T47D (cell line): ENCODE results near the gene CDK4.

Experiments used
- DNase-seq, 2 experiments: peaks; one replicate each; pipeline versions ENCODE4 v3.0.0 to v3.0.0-alpha.2; 2011 to 2012; ENCODE audit warnings: low read depth in 1 of 2, low spot score in 1 of 2
- JUND ChIP-seq: IDR thresholded peaks from 2 replicates; pipeline ENCODE4 v1.6.1; 2012; ENCODE audit warnings: low read depth
- in situ Hi-C: cut with HindIII; loops from 2 replicates; pipeline ENCODE4 v1.10.0; 2016; ENCODE audit warnings: low sequenced_read_pairs, low pct_unique_long_range_greater_than_20kb

Gene CDK4

GRCh38 chr12:57738661-57739237 is 13.4 kb downstream of the CDK4 start, which contains the start of gene AGAP2:
TSS of gene AGAP2 (minus strand) at chr12:57738742. CDS start at chr12:57738246, 496 bp downstream.
- in situ Hi-C loops: no loop called here
- peak in 1 of 2 experiments; percentile 42 for DNase-seq
- no peak for TF ChIP-seq JUND

- TF ChIP-seq JUND: no peak
- in situ Hi-C loops: no loop called here
- DNase-seq: peak in 1 of 2 experiments; percentile 61
Observed at GRCh38 chr12:57737467-57738460, 14.3 kb downstream of the CDK4 start.

- in situ Hi-C loops: no loop called here
- DNase-seq: no peak
- no peak for TF ChIP-seq JUND
Observed at GRCh38 chr12:57736741-57737466, 15.2 kb downstream of the CDK4 start.

DNA sequence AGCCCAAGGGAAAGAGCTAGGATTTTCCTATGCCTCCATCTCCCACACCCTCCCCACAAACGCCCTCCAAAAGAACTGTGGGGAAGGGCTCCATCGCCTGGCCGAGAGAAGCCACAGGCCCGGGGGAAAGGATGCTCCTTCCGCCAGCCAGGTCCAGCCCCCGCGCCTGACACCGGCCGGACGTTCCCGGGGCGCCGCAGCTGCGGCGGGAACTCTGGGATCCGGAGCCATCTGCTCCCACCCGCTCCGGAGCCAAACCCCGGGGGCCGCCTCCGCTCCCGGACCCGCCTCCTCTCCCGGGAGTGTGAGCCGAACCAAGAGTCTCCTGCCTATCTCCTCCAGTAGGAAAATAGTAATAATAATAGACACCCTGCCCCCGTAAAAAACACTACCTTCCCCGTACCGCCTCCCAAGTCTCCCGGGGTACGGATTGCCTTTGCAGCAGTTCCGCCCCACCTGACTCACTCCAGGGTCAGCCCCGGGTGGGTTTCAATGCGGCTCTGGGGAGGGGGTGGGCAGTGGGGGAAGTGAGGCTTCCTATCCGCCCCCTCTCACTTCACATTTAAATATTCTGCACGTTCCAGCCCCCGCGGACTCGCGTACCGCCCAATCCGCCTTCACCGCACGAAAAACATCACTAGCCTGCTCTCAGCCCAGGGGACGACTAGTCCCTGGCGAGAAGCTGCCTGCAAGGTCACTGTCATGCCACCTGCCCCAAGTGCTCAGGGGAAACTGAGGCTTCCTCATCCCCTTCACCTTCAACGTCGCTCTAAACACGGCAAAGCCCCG is 16.0 kb downstream of the CDK4 start:
- TF ChIP-seq JUND: no peak
- in situ Hi-C loops: no loop called here

GRCh38 chr12:57735198-57735855 is 16.8 kb downstream of the CDK4 start:
- no peak for DNase-seq
- no peak for TF ChIP-seq JUND
- in situ Hi-C loops: no loop called here

More for the DNA sequence above, 16.0 kb downstream of the CDK4 start:
- DNase-seq: peak; percentile 43 to 61

DNA sequence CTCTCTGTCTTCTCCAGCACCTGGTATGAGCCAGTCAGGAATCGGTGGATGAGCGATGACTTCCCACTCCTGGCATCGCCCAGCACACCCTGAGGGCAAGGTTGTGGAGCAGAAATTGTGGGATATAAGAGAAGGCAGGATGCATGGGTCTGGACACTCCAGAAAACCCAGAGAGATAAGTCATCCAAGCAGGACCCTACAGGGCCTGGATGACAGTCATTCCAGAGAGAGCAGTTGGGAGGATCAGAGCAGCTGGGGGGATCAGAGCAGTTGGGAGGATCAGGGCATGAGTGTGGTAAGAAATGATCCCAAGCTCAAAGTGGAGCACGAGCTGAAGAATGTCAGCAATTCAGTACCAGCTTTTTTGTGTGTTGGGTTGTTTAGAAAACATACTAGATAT is 17.5 kb downstream of the CDK4 start:
- DNase-seq: no peak
- in situ Hi-C loops: no loop called here
- TF ChIP-seq JUND: no peak

GRCh38 chr12:57733928-57734327 is 18.2 kb downstream of the CDK4 start:
- in situ Hi-C loops: no loop called here
- no peak for TF ChIP-seq JUND
- no peak for DNase-seq

DNA sequence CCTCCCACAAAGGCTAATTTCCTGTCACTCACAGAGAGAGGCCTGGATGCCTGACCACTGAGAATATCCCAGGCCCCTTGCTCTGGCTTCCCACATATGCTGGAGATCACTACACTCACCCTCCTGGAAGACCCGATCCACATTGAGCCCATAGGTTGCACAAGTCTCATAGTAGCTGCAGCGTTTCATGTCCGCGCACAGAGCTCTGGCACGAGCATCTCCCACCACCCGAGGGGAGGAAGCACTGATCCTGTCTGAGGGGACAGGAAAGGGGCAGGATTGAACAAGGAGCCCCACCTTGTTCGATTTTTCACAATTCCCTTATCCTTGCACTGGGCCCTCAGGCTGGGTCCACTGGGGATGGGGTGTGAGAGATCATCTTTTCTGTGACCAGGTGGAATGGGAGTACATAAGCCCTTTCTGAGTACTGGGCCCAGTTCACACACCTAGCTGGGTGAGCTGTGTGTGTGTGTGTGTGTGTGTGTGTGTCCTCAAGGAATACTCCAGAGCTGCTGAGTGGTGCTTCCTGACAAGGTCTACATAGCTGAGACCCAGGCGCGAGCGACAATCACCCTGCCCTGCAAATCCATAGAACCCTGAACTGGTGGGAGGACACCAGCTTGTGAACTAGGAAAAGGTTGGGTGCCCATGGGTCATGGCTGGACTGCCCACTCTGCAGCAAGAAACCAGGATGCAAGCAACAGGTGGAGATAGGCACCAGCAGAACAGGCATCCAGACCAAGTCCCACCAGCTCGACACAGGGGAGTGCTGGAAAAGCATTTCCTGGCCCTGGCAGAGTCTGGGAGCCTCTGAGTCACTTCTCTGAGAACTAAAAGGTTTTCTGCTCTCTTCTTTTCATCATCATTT is 19.1 kb downstream of the CDK4 start:
- in situ Hi-C loops: no loop called here
- TF ChIP-seq JUND: no peak
- DNase-seq: no peak

GRCh38 chr12:57732270-57732669 is 19.8 kb downstream of the CDK4 start:
- TF ChIP-seq JUND: no peak
- in situ Hi-C loops: no loop called here
- DNase-seq: no peak

GRCh38 chr12:57731411-57732080 is 20.6 kb downstream of the CDK4 start:
- no peak for DNase-seq
- no peak for TF ChIP-seq JUND
- in situ Hi-C loops: no loop called here
